Choroid plexus epithelial cell (primary cell): ENCODE measurements around the gene ADGRL2.
A peak's percentile ranks its signal among the peaks of the same experiment; 100 is the strongest.

Source experiments
- DNase-seq: peaks from one replicate; pipeline ENCODE4 v3.0.0-alpha.2; 2010; ENCODE audit warnings: low read depth
- H3K4me3 ChIP-seq: 2 replicates; pipeline ENCODE4 v1.5.1; 2011; ENCODE audit warnings: low read depth, mild to moderate bottlenecking, control low read depth, low read length, moderate library complexity
- TF ChIP-seq, protein P1 (sequence below): conservative IDR thresholded peaks from 2 replicates; pipeline ENCODE4 v1.5.1; 2011; ENCODE audit warnings: low read depth, mild to moderate bottlenecking, control low read depth, inconsistent platforms, low read length, moderate library complexity

The ADGRL2 gene

DNA sequence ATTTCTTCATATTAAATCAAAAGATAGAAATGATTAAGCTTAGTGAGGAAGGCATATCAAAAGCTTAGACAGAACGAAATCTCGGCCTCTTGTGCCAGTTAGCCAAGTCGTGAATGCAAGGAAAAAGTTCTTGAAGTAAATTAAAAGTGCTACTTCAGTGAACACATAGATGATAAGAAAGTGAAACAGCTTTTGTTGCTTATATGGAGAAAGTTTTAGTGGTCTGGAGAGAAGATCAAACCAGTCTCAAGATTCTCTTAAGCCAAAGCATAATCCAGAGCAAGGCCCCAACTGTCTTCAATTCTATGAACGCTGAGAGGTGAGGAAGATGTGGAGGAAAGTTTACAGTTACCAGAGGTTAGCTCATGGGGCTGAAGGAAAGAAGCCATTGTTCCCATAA is 88.4 kb downstream of the ADGRL2 start:
- no peak overlapping the region for H3K4me3 ChIP-seq
- TF ChIP-seq, protein P1, sequence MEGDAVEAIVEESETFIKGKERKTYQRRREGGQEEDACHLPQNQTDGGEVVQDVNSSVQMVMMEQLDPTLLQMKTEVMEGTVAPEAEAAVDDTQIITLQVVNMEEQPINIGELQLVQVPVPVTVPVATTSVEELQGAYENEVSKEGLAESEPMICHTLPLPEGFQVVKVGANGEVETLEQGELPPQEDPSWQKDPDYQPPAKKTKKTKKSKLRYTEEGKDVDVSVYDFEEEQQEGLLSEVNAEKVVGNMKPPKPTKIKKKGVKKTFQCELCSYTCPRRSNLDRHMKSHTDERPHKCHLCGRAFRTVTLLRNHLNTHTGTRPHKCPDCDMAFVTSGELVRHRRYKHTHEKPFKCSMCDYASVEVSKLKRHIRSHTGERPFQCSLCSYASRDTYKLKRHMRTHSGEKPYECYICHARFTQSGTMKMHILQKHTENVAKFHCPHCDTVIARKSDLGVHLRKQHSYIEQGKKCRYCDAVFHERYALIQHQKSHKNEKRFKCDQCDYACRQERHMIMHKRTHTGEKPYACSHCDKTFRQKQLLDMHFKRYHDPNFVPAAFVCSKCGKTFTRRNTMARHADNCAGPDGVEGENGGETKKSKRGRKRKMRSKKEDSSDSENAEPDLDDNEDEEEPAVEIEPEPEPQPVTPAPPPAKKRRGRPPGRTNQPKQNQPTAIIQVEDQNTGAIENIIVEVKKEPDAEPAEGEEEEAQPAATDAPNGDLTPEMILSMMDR: no peak
- no peak for DNase-seq

DNA sequence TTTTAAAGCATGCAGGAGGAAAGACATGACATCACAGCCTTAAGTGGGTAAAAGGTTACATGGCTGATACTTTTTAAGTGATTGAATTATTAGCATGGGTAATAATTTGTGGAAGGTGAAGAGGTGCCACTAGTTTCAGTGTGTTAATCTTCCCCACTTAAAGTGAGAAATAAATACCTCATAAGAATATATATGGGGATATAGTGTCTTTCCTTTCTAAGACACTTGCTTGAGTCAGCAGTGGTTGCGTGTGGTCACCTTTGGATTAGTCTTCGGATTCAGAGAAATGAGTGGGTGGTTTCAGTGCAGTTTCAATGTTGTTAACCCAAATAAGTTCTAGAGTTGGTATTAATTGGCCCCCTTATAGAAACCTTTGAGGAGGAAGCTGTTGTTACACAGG is 94.1 kb downstream of the ADGRL2 start:
- TF ChIP-seq, protein P1: no peak
- no peak overlapping the region for H3K4me3 ChIP-seq
- DNase-seq: no peak

DNA sequence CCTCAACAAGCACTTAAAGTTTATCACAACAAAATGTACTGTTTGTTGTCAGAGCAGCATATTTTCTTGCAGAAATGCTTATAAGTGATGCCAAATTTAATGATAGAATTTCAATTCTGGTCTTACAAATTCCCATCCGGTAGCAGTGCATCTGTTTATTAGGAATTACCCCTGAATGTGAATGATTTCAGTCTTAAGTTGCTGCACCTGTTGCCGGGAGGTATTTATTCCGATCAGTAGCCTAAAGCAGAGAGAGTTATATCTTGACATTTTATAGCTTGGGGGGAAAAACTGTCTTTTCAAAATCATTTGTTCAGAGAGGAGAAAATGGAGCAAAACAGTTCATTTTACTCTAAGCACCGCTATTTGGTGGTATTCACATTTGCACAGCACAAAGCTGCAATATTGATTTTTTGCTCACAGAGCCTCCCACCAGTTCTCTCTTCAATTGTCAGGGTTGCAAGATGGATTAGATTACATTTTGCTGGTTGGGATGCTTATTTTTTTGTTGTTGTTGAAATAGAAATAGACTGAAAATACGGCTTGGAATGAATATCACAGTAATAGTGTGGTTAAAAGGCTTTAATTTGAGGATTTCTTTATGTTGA is 98.6 kb downstream of the ADGRL2 start:
- DNase-seq: no peak
- TF ChIP-seq, protein P1: no peak
- no peak overlapping the region for H3K4me3 ChIP-seq

DNA sequence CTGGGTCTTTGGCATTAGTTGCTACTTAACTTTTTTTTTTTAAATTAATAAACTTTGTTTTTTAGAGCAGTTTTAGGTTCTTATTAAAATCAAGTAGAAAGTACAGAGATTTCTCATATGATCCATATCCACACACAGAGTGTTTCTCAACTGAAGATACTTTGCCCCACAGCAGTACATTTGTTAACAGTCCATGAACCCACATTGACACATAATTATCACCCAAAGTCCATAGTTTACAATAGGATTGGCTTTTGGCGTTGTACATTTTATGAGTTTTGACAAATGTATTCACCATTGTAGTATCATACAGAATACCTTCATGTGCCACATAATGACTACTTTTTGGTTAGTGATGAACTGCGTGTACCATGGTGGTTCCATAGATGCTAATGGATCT is 106.8 kb downstream of the ADGRL2 start:
- no peak for DNase-seq
- TF ChIP-seq, protein P1: no peak
- H3K4me3 ChIP-seq: no peak overlapping the region

DNA sequence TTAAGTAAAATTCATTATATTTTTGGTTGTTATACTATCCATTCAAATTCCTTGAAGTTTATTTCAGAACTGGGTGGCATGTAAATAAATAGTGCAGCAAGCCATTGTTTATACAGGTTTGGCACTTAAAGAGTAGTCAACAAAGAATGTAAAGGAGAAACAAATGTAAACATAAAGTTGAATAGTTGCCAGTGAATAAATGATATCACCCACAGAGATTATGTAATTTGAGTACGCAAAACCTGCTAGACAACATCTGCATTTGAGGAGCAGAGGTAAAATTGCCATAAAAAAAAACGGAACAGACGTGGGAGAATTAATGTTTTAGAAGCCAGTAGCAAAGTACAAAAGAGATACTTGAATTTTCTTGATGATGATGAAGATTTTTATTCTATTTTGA is 111.6 kb downstream of the ADGRL2 start:
- H3K4me3 ChIP-seq: no peak overlapping the region
- no peak for DNase-seq
- TF ChIP-seq, protein P1: no peak

DNA sequence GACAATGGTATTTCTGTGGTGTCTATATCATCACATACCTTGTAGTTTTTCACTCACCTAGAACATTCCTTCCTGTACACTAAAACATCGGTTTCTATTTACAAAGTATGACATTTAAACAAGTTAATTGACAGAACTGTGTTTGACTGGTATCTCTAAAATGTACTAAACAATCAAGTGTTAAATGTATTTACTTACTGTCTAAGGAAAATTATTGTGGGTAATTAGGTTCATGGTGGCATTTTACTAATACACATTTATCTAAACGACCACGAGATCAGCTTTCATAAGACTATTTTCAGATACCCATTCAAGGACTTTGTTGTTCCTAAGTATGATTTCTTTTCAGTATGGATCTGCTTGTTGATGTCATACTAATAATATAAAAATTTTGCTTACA is 115.2 kb downstream of the ADGRL2 start:
- no peak for DNase-seq
- H3K4me3 ChIP-seq: no peak overlapping the region
- TF ChIP-seq, protein P1: no peak

DNA sequence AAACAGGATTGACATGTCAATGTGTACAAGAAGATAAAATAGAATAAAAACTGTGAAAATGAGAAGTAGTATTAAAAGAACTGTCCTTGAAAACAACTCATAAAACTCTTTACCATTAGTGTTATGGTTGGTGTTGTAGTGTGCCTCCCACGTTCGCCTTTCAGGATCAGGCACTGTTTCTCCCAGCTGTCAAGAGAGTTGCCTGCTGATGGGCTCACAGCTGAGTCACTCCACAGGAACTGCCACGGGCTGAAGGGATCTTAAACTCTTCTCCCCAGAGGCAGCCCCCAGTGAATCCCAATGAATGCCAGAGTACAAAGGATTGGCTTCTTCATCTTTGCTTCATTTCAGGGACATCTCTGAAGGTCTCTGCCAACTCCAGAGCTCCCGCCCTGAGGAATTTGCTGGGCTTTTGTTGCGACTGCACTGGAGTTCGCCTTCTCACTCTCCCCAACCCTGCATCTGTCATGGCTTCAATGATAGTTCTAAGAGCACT is 119.6 kb downstream of the ADGRL2 start:
- H3K4me3 ChIP-seq: no peak overlapping the region
- TF ChIP-seq, protein P1: no peak
- DNase-seq: peak; percentile 63
